HG03469 (cell line): ENCODE results near the gene PIKFYVE.
"Not testable (repeated sequence)": the region's sequence is repeated elsewhere in the genome, so short reads cannot be mapped to it uniquely, and the experiment has no call there.

ENCODE experiments used
- ATAC-seq: cut with Tn5 transposase; IDR thresholded peaks from one replicate; pipeline ENCODE4 v1.9.1; 2021; ENCODE audit warnings: mild to moderate bottlenecking, moderate library complexity, moderate number of reproducible peaks; ENCODE audit not compliant: unreplicated experiment

Gene PIKFYVE

GRCh38 chr2:208359632-208359986 lies 93.6 kb downstream of the PIKFYVE start:
- no peak for ATAC-seq

- ATAC-seq, result no peak
Observed at GRCh38 chr2:208360259-208361076, 94.4 kb downstream of the PIKFYVE start.

GRCh38 chr2:208361077-208361441 lies 95.0 kb downstream of the PIKFYVE start:
- ATAC-seq, result no peak

GRCh38 chr2:208363485-208363884 lies 97.4 kb downstream of the PIKFYVE start:
- ATAC-seq, result peak; percentile 68

GRCh38 chr2:208366215-208367127 lies 100.4 kb downstream of the PIKFYVE start:
- ATAC-seq, result peak; percentile 54

GRCh38 chr2:208369091-208369490 lies 103.0 kb downstream of the PIKFYVE start:
- no peak for ATAC-seq

GRCh38 chr2:208370881-208371633 lies 105.0 kb downstream of the PIKFYVE start:
- ATAC-seq, result no peak

- ATAC-seq, result no peak
Observed at GRCh38 chr2:208371634-208371935, 105.5 kb downstream of the PIKFYVE start.

GRCh38 chr2:208373460-208374089 lies 107.5 kb downstream of the PIKFYVE start:
- ATAC-seq, result peak; percentile 56

GRCh38 chr2:208375491-208376068 lies 109.5 kb downstream of the PIKFYVE start:
- no peak for ATAC-seq

- ATAC-seq, result not testable (repeated sequence)
Observed at GRCh38 chr2:208377344-208377860, 111.3 kb downstream of the PIKFYVE start.

GRCh38 chr2:208379192-208379591 lies 113.1 kb downstream of the PIKFYVE start:
- no peak for ATAC-seq

GRCh38 chr2:208384637-208385036 lies 118.6 kb downstream of the PIKFYVE start:
- ATAC-seq, result no peak

GRCh38 chr2:208386541-208386940 lies 120.5 kb downstream of the PIKFYVE start:
- ATAC-seq, result no peak

GRCh38 chr2:208389940-208390339 lies 123.9 kb downstream of the PIKFYVE start:
- ATAC-seq, result no peak

- ATAC-seq, result no peak
Observed at GRCh38 chr2:208392300-208392699, 126.2 kb downstream of the PIKFYVE start.

GRCh38 chr2:208396796-208397195 lies 130.7 kb downstream of the PIKFYVE start:
- not testable (repeated sequence) for ATAC-seq

- ATAC-seq, result no peak
Observed at GRCh38 chr2:208399201-208399600, 133.1 kb downstream of the PIKFYVE start.

- ATAC-seq, result no peak
Observed at GRCh38 chr2:208406474-208407451, 140.7 kb downstream of the PIKFYVE start, which contains the start of gene PTH2R. Gene PTH2R (plus strand): TSS chr2:208406792. CDS start chr2:208407044, 252 bp downstream.
